Measurements from ENCODE around the gene GPATCH4.
"Not testable (repeated sequence)": the region's sequence is repeated elsewhere in the genome, so short reads cannot be mapped to it uniquely, and the experiment has no call there.

Gene GPATCH4

DNA sequence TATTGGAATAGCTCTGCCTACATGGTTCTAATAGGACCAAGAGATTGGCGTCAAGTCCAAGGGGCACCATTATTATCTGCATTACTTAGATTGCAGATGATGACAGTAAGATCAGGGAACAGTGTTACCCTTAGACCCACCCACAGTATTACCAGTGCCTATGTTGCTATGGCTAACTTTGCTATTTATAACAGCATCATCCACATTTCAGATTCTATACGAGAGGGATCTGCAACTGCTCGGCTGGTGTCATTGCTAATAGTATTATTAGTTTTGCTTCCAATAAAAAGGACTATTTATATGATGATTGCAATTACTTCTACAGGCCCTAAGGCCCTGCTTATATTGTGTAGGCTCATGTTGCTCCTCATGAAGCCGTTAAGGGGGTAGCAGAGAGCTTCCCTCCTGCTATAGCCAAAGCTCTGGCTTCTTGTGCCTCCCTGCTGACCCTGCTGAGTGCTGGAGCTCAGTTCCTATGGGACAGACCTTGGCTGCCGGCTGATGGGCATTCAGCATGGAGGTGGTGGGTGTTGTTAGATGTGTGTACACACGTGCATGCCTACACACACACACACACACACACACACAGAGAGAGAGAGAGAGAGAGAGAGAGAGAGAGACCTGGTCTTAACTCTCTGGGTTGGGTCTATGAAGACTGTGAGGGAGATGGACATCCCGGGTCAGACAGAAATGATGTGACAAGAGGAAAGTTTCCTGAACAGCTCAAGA, 41.9 kb upstream of the GPATCH4 start:
- Histone ChIP-seq H3K27ac (ENCODE audit: insufficient read depth, low read depth, low read length, poor library complexity, severe bottlenecking) (no peak overlapping the region), H3K4me3 (ENCODE audit: insufficient read depth, low read depth, low read length) (no peak overlapping the region), H3K27me3 (ENCODE audit: control insufficient read depth, insufficient read depth, low read length, poor library complexity, severe bottlenecking) (peaks cover 93% of the 10 kb centered on the region), H3K36me3 (ENCODE audit: control insufficient read depth, insufficient read depth, low read length) (no peaks in the 10 kb centered on the region), H3K9me3 (ENCODE audit: control insufficient read depth, low read length) (no peaks in the 10 kb centered on the region), H3K4me1 (ENCODE audit: control insufficient read depth, insufficient read depth, low read length) (peaks cover 10% of the 10 kb centered on the region)
- WGBS, 2 experiments, result 47 to 62% methylated on average over 2 to 5 of the region's 7 CpGs

DNA sequence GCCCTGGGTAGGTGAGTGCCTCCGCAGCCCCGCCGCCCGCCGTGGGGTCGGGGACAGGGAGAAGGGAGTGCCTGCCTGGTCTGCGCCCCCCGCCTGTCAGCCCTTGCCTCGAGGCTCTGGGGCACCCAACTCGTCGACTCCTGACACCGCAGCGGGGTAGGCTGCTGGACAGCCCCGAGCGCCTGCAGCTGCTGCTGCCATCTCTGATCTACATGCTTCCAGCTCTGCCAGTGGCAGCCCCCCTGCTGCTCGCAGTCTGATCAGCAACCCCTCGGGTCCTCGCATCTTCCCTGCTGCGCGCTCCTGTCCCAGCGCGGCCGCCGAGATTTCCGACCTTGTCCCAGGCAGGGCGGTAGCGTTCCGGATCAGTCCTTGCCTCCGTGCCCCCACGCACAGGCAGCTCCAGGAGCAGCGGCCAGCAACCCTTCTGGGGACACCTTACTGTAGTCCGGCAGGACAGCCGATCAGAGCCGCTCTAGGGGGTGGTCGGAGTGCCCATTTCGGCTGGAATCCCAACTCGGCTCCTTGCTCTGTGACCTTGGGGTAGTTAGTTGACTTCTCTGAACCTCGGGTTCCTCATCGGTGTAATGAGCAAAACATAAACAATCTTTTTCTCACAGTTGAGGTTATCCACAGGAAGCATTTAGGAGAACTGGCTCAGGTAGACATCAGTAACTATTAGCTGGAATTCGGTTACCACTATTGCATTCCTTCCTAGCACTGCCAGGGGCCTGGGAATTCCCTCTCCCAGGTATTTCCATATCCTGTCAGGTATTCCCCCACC, 41.2 kb upstream of the GPATCH4 start:
- H3K9me3 ChIP-seq (ENCODE audit: control insufficient read depth, low read length), result no peaks in the 10 kb centered on the region
- H3K27me3 ChIP-seq (ENCODE audit: control insufficient read depth, insufficient read depth, low read length, poor library complexity, severe bottlenecking), result peaks cover 93% of the 10 kb centered on the region
- peaks cover 10% of the 10 kb centered on the region for H3K4me1 ChIP-seq (ENCODE audit: control insufficient read depth, insufficient read depth, low read length)
- WGBS, 2 experiments, result 7 to 8% methylated on average over 40 of the region's 40 CpGs
- no peaks in the 10 kb centered on the region for H3K36me3 ChIP-seq (ENCODE audit: control insufficient read depth, insufficient read depth, low read length)
- peak overlapping the region; percentile 39 for H3K4me3 ChIP-seq (ENCODE audit: insufficient read depth, low read depth, low read length)
- no peak overlapping the region for H3K27ac ChIP-seq (ENCODE audit: insufficient read depth, low read depth, low read length, poor library complexity, severe bottlenecking)

DNA sequence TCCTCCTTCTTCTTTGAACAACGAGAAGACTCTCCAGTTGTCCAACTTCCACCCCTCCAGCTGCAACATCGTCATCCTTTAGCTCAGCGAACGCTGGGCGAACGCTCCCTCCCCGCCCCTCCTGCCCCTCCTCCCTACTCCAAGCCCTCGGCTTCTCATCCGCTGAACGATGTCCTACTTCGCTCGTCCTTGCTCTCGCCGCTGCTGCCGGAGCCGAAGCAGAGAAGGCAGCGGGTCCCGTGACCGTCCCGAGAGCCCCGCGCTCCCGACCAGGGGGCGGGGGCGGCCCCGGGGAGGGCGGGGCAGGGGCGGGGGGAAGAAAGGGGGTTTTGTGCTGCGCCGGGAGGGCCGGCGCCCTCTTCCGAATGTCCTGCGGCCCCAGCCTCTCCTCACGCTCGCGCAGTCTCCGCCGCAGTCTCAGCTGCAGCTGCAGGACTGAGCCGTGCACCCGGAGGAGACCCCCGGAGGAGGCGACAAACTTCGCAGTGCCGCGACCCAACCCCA, 40.5 kb upstream of the GPATCH4 start, which contains the start of gene BCAN:
TSS of gene BCAN (plus strand) at position 357 of the 504 bp plus-strand sequence. CDS start 3,938 bp downstream, outside the sequence.
- peaks cover 10% of the 10 kb centered on the region for H3K4me1 ChIP-seq (ENCODE audit: control insufficient read depth, insufficient read depth, low read length)
- H3K4me3 ChIP-seq (ENCODE audit: insufficient read depth, low read depth, low read length), result peak within 1 kb of the TSS; percentile 39
- 0% methylated on average over 40 to 46 of the region's 46 CpGs for WGBS, 2 experiments
- peaks cover 95% of the 10 kb centered on the region for H3K27me3 ChIP-seq (ENCODE audit: control insufficient read depth, insufficient read depth, low read length, poor library complexity, severe bottlenecking)
- H3K9me3 ChIP-seq (ENCODE audit: control insufficient read depth, low read length), result no peaks in the 10 kb centered on the region
- no peak within 1 kb of the TSS for H3K27ac ChIP-seq (ENCODE audit: insufficient read depth, low read depth, low read length, poor library complexity, severe bottlenecking)
- no peaks in the 10 kb centered on the region for H3K36me3 ChIP-seq (ENCODE audit: control insufficient read depth, insufficient read depth, low read length)

DNA sequence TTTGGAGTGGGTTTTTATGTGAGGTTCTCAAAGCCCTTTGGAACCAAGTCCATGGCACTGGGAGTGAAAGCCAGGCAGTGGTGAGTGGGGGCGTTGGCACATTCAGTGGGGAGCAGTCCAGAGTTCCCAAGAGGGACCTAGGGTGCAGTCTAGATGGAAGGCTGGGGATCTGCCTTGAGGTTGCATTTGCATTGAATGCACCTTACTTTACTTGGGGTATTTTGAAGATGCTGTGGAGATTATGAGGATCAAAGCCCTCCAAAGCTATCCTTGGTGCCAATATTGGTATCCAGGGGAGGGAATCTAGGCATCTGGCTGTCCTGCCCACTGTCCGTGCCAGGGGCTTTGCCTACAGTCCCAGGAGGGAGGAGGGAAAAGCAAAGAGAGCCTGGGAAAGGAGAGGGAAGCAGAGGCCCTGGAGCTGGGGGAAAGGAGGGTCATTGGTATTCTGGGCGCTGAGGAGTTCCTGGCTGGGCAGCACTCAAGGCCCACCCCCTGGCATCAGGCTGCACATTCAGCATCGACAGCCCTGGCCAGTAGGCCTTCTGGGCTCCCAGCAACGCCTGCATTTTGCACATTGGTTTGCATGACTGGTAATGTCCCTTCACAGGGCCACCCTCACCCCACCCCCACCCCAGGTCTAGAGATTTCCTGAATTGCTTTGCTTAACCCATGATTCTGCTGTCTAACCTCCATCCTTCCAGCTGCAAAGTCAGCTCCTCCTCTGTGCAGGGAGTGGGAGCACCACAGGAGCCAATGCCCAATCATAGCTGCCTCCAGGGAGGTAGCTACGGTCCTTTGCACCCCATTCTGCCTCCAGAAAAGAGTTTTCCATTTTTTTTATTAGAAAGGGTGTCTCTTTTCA, 39.8 kb upstream of the GPATCH4 start:
- Histone ChIP-seq H3K4me1 (ENCODE audit: control insufficient read depth, insufficient read depth, low read length) (peaks cover 10% of the 10 kb centered on the region), H3K36me3 (ENCODE audit: control insufficient read depth, insufficient read depth, low read length) (no peaks in the 10 kb centered on the region), H3K27me3 (ENCODE audit: control insufficient read depth, insufficient read depth, low read length, poor library complexity, severe bottlenecking) (peaks cover 99% of the 10 kb centered on the region), H3K27ac (ENCODE audit: insufficient read depth, low read depth, low read length, poor library complexity, severe bottlenecking) (no peak overlapping the region), H3K4me3 (ENCODE audit: insufficient read depth, low read depth, low read length) (peak overlapping the region; percentile 26), H3K9me3 (ENCODE audit: control insufficient read depth, low read length) (no peaks in the 10 kb centered on the region)
- WGBS, 2 experiments, result 42 to 50% methylated on average over 6 of the region's 6 CpGs

DNA sequence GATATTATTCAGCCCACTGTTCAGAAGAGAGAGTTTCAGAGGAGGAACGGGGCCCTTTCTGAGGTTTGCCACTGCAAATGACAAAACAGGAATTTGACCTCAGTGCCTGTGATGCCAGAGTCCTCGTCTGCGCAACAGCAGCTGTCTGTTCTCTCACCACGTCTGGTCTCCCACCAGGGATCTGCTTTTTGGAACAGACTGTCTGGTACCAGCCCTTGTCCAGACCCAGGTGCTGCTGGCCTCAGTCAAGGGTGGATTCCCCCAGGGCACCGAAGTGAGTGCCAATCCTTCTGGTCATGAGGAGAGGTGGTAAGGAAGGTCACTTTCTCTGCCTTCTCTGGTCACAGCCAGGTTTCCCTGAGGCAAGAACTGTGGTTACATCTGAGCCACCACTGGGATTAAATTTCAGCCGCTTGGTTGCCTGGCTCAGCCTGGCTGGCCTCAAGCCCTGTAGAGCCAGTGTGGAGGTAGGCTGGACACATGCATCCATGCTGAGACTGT, 38.4 kb upstream of the GPATCH4 start:
- H3K27me3 ChIP-seq (ENCODE audit: control insufficient read depth, insufficient read depth, low read length, poor library complexity, severe bottlenecking), result peaks cover 99% of the 10 kb centered on the region
- WGBS, 2 experiments, result 78 to 79% methylated on average over 6 of the region's 6 CpGs
- H3K9me3 ChIP-seq (ENCODE audit: control insufficient read depth, low read length), result no peaks in the 10 kb centered on the region
- H3K36me3 ChIP-seq (ENCODE audit: control insufficient read depth, insufficient read depth, low read length), result no peaks in the 10 kb centered on the region
- H3K4me3 ChIP-seq (ENCODE audit: insufficient read depth, low read depth, low read length), result no peak overlapping the region
- H3K27ac ChIP-seq (ENCODE audit: insufficient read depth, low read depth, low read length, poor library complexity, severe bottlenecking), result no peak overlapping the region
- peaks cover 10% of the 10 kb centered on the region for H3K4me1 ChIP-seq (ENCODE audit: control insufficient read depth, insufficient read depth, low read length)

DNA sequence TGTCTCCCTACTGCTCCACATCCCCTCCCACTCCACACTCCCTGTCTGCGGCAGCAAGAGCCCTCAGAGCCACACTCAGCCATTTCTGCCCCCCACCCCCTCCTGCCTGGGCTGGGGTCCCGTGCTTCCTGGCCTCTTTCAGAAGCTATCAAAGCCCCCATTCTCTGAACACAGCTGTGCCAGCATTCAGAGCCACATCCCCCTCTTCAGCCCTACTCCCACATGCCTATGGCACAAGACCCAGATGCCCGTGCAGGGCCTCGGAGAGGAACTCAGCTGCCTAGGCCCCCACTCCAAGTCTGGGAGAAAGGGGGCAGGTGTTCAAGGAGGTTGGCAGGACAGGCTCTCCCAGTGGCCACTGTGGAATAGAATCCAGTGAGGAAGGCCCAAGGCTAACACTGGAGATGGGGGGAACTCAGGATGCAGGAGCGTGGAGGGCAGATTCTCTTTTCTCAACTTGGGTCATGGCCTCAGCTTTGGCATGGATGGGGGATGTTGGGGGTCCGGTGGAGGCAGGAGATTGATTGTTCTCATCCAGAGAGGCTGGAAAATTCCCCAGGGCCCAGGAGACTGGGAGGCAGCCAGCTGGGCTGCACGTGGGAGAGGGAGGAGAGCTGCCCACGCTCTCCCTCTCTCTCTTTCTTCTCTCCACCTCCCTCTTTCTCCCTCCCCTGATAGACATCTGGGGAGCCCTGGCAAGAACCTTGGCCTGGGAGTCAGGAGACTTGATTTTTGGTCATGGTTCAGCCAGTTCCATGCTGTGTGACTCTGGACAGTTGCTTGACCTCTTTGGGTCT, 37.1 kb upstream of the GPATCH4 start:
- Histone ChIP-seq H3K9me3 (ENCODE audit: control insufficient read depth, low read length) (no peaks in the 10 kb centered on the region), H3K4me3 (ENCODE audit: insufficient read depth, low read depth, low read length) (no peak overlapping the region), H3K4me1 (ENCODE audit: control insufficient read depth, insufficient read depth, low read length) (peaks cover 10% of the 10 kb centered on the region), H3K27me3 (ENCODE audit: control insufficient read depth, insufficient read depth, low read length, poor library complexity, severe bottlenecking) (peaks cover 99% of the 10 kb centered on the region), H3K36me3 (ENCODE audit: control insufficient read depth, insufficient read depth, low read length) (no peaks in the 10 kb centered on the region), H3K27ac (ENCODE audit: insufficient read depth, low read depth, low read length, poor library complexity, severe bottlenecking) (no peak overlapping the region)
- WGBS, 2 experiments, result 72 to 75% methylated on average over 7 to 8 of the region's 8 CpGs

DNA sequence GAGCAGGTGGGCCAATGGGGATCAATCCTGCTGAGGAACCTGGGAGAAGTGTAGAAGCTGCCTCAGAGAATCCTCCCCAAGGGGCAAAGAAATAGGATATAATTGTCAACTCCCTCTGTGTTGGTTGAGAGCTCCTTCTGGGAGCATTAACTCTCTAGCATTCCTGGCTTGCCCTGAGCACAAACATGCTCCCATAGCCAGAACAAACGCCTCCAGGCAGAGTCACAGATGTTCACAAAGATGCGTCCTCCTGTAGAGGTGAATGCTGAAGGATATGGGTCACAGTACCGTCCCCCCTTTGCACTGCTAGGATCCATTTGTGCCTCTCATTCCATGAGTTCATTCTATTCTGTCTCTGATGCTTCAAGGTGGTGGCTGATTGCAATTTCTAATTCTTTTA, 31.1 kb upstream of the GPATCH4 start:
- no peaks in the 10 kb centered on the region for H3K36me3 ChIP-seq (ENCODE audit: control insufficient read depth, insufficient read depth, low read length)
- H3K27ac ChIP-seq (ENCODE audit: insufficient read depth, low read depth, low read length, poor library complexity, severe bottlenecking), result no peak overlapping the region
- H3K4me3 ChIP-seq (ENCODE audit: insufficient read depth, low read depth, low read length), result no peak overlapping the region
- no peaks in the 10 kb centered on the region for H3K4me1 ChIP-seq (ENCODE audit: control insufficient read depth, insufficient read depth, low read length)
- no peaks in the 10 kb centered on the region for H3K9me3 ChIP-seq (ENCODE audit: control insufficient read depth, low read length)
- peaks cover 69% of the 10 kb centered on the region for H3K27me3 ChIP-seq (ENCODE audit: control insufficient read depth, insufficient read depth, low read length, poor library complexity, severe bottlenecking)
- WGBS, 2 experiments, result 76% methylated on average over 3 of the region's 3 CpGs

DNA sequence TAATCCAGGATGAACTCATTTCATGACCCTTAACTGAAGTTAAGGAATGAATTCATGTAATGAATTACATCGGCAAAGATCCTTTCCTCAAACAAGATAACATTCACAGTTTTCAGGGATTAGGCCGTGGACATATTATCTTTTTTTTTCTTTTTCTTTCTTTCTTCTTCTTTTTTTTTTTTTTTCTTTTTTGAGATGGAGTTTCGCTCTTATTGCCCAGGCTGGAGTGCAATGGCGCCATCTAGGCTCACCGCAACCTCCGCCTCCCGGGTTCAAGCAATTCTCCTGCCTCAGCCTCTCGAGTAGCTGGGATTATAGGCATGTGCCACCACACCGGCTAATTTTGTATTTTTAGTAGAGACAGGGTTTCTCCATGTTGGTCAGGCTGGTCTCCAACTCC, 29.9 kb upstream of the GPATCH4 start:
- not testable (repeated sequence) for H3K9me3 ChIP-seq (ENCODE audit: control insufficient read depth, low read length); H3K27ac ChIP-seq (ENCODE audit: insufficient read depth, low read depth, low read length, poor library complexity, severe bottlenecking); H3K36me3 ChIP-seq (ENCODE audit: control insufficient read depth, insufficient read depth, low read length); H3K4me3 ChIP-seq (ENCODE audit: insufficient read depth, low read depth, low read length); H3K4me1 ChIP-seq (ENCODE audit: control insufficient read depth, insufficient read depth, low read length)
- WGBS, 2 experiments, result 64 to 65% methylated on average over 9 of the region's 9 CpGs
- peaks cover 71% of the 10 kb centered on the region for H3K27me3 ChIP-seq (ENCODE audit: control insufficient read depth, insufficient read depth, low read length, poor library complexity, severe bottlenecking)

DNA sequence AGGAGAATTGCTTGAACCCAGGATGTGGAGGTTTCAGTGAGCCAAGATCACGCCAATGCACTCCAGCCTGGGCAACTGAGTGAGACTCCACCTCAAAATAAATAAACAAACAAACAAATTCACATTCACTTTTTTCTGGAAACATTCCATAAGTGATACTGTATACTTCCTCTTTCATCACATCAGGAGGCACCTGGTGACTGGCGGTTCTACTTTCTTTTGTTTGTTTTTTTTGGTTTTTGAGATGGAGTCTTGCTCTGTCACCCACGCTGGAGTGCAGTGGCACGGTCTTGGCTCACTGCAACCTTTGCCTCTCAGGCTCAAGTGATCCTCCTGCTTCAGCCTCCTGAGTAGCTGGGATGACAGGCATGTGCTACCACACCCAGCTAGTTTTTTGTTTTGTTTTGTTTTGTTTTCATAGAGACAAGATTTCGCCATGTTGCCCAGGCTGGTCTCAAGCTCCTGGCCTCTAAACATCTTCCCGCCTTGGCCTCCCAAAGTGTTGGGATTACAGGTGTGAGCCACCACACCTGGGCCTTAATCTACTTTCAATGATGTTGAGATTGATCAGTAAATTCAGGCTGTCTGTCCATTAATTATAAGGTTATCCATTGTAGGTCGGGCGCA, 28.7 kb upstream of the GPATCH4 start:
- no peak overlapping the region for H3K4me3 ChIP-seq (ENCODE audit: insufficient read depth, low read depth, low read length)
- H3K27ac ChIP-seq (ENCODE audit: insufficient read depth, low read depth, low read length, poor library complexity, severe bottlenecking), result no peak overlapping the region
- 91% methylated on average over 8 of the region's 8 CpGs for WGBS, 2 experiments
- no peaks in the 10 kb centered on the region for H3K36me3 ChIP-seq (ENCODE audit: control insufficient read depth, insufficient read depth, low read length)
- H3K27me3 ChIP-seq (ENCODE audit: control insufficient read depth, insufficient read depth, low read length, poor library complexity, severe bottlenecking), result peaks cover 71% of the 10 kb centered on the region
- H3K9me3 ChIP-seq (ENCODE audit: control insufficient read depth, low read length), result no peaks in the 10 kb centered on the region
- peaks cover 2% of the 10 kb centered on the region for H3K4me1 ChIP-seq (ENCODE audit: control insufficient read depth, insufficient read depth, low read length)

All from ectodermal cell (in vitro differentiated cells).